Heart right ventricle (tissue), 16 donors: Measurements from ENCODE around the gene GDPD5. TPM values are rescaled to one million over a fixed set of nuclear protein-coding genes. Genes with fewer than 3 reads are reported as not detected.

Source experiments
- ATAC-seq, 8 donors: fragments of 200-7000 bp; cut with Tn5 transposase; one replicate each; pipeline ENCODE4 v1.9.1; 2020; ENCODE audit warnings: mild to moderate bottlenecking in 8 of 8, moderate library complexity in 8 of 8, moderate number of reproducible peaks in 1 of 8
- DNase-seq, 2 donors: peaks; one replicate each; pipeline ENCODE4 v3.0.0-alpha.2; 2020
- H3K27ac ChIP-seq, 10 donors: fragments of 200-600 bp; sonication (generic) in 2 of 10; one replicate each; pipeline versions ENCODE4 v1.5.0 to v1.8.0; 2020 to 2022; ENCODE audit warnings: mild to moderate bottlenecking in 3 of 10
- H3K27me3 ChIP-seq, 7 donors: fragments of 200-600 bp; one replicate each; pipeline ENCODE4 v1.8.0; 2021 to 2022; ENCODE audit warnings: mild to moderate bottlenecking in 2 of 7
- H3K36me3 ChIP-seq, 9 donors: fragments of 200-600 bp; sonication (generic) in 1 of 9; one replicate each; pipeline versions ENCODE4 v1.5.0 to v1.8.0; 2020 to 2022; ENCODE audit warnings: mild to moderate bottlenecking in 2 of 9
- H3K4me1 ChIP-seq, 9 donors: fragments of 200-600 bp; sonication (generic) in 1 of 9; one replicate each; pipeline versions ENCODE4 v1.5.0 to v1.8.0; 2020 to 2022; ENCODE audit warnings: mild to moderate bottlenecking in 4 of 9
- H3K4me3 ChIP-seq, 10 donors: fragments of 200-600 bp; sonication (generic) in 2 of 10; one replicate each; pipeline versions ENCODE4 v1.5.0 to v1.8.0; 2020 to 2022; ENCODE audit warnings: mild to moderate bottlenecking in 7 of 10, moderate library complexity in 2 of 10
- H3K9me3 ChIP-seq, 11 donors: fragments of 200-600 bp in 10 of 11; sonication (generic) in 2 of 11; one replicate each; pipeline versions ENCODE4 v1.5.0 to v1.8.0; 2013 to 2022; ENCODE audit warnings: mild to moderate bottlenecking in 2 of 11, control low read depth in 1 of 11, moderate library complexity in 1 of 11
- CTCF ChIP-seq, 9 donors: fragments of 200-600 bp; sonication (generic) in 2 of 9; IDR thresholded peaks; one replicate each; pipeline versions ENCODE4 v1.5.0 to v1.8.0; 2021 to 2022; ENCODE audit warnings: antibody characterized with exemption in 9 of 9, mild to moderate bottlenecking in 5 of 9, moderate library complexity in 1 of 9
- WGBS, 2 donors: extraction: QIAGEN DNeasy Blood & Tissue Kit; methylation state at CpG; one replicate each; pipeline ENCODE4 v1.1.7; 2013; ENCODE audit warnings: inconsistent platforms in 1 of 2; 5-methylcytosine and 5-hydroxymethylcytosine counted together
- intact Hi-C, 10 donors: fragments of 100-400 bp; cut with DNase I; formaldehyde crosslinking; loops; one replicate each; pipeline versions ENCODE4 v1.11.1 to v1.14.2; 2022
- polyA plus RNA-seq, 2 donors: library from polyadenylated mRNA; stranded (reverse); fragments of 200-250 nt; gene quantifications; one replicate each; pipeline ENCODE4 v1.2.3, GENCODE V29; 2013
- total RNA-seq, 10 donors: library from RNA; stranded (reverse); fragmentation: NEBNext Ultra II Directional in 3 of 10; extraction: Animal tissue kit (Norgen Biotek cat#: 25700) in 3 of 10; gene quantifications; one replicate each; pipeline versions ENCODE4 v1.2.1 to v1.2.4, GENCODE V29; 2021 to 2023
- donor health status: Arrhythmogenic right ventricular cardiomyopathy.
- donor health status: ischemic (EF 13 %, LVEDD 7.1; RV severe dilation, severe dysfunction).
- donor health status: healthy with polysubstance abuse.
- donor health status: DM: no; HTN: yes; CAD: no.
- donor health status: DM: no; HTN: no; CAD: no.
- donor health status: ischemic (EF 25% LVEDD 6.9; RV normal size, moderate dysfunction).
- donor health status: ischemic (EF 25% LVEDD 5.7; RV mildly dilated, moderate dysfunction).
- donor health status: healthy.
- donor health status: DM: yes; HTN: yes; CAD: no.
- donor health status: Ischemic cardiomyopathy.
- donor health status: ischemic (EF 35%, LVEDD 5.7; RV mildly dilated, moderate dysfunction).
- donor health status: nonischemic (EF 11% LVEDD 7.7; RV severe dilation, severe dysfunction).
- donor health status: DM: yes; HTN: yes; CAD: no.
- donor health status: PGD.
- donor health status: ischemic (EF 29% LVEDD 5.4; RV normal size, mild dysfunction).
- donor health status: nonischemic (EF 23%, LVEDD 6.1; RV moderate dilation, normal function).

The GDPD5 gene
- total and polyA plus RNA-seq, 12 donors, result 3.3 to 10.3 (median 4.1) TPM

- no peak overlapping the region for H3K27ac ChIP-seq
- no peaks in the 10 kb centered on the region for H3K27me3 ChIP-seq
- ATAC-seq (no peak), DNase-seq (no peak)
- peaks cover 0 to 20% (median 13%) of the 10 kb centered on the region in 9 donors for H3K4me1 ChIP-seq
- no peak overlapping the region for H3K4me3 ChIP-seq
- H3K36me3 ChIP-seq, result no peaks in the 10 kb centered on the region
- no peaks in the 10 kb centered on the region for H3K9me3 ChIP-seq
- no peak for TF ChIP-seq CTCF (IDR thresholded peaks at IDR 0.05)
- intact Hi-C loops, result loop anchor here in 5 of 10 donors (10.0 kb wide), 2 partner anchors 254 to 264 kb away; no protein-coding TSS in a partner anchor
- 71 to 73% methylated on average over 11 of the region's 11 CpGs for WGBS, 2 donors
Observed at GRCh38 chr11:75538150-75538942, 12.6 kb upstream of the GDPD5 start.

- Histone ChIP-seq H3K4me3 (no peak overlapping the region), H3K27ac (no peak overlapping the region), H3K36me3 (no peaks in the 10 kb centered on the region), H3K9me3 (no peaks in the 10 kb centered on the region), H3K27me3 (no peaks in the 10 kb centered on the region), H3K4me1 (peaks cover 0 to 20% (median 13%) of the 10 kb centered on the region in 9 donors)
- intact Hi-C loops, result loop anchor here in 5 of 10 donors (10.0 kb wide), 2 partner anchors 253 to 263 kb away; no protein-coding TSS in a partner anchor
- ATAC-seq (no peak), DNase-seq (no peak)
- TF ChIP-seq CTCF (IDR thresholded peaks at IDR 0.05), result no peak
- WGBS, 2 donors, result 87 to 93% methylated on average over 5 of the region's 5 CpGs
Observed at GRCh38 chr11:75537740-75538139, 12.0 kb upstream of the GDPD5 start.

GRCh38 chr11:75536786-75537641 lies 11.3 kb upstream of the GDPD5 start:
- DNase-seq (no peak), ATAC-seq (no peak)
- Histone ChIP-seq H3K4me3 (no peak overlapping the region), H3K36me3 (no peaks in the 10 kb centered on the region), H3K9me3 (no peaks in the 10 kb centered on the region), H3K27me3 (no peaks in the 10 kb centered on the region), H3K27ac (no peak overlapping the region), H3K4me1 (peaks cover 0 to 25% (median 13%) of the 10 kb centered on the region in 9 donors)
- 79% methylated on average over 13 of the region's 13 CpGs for WGBS, 2 donors
- TF ChIP-seq CTCF (IDR thresholded peaks at IDR 0.05), result no peak
- intact Hi-C loops, result loop anchor here in 5 of 10 donors (10.0 kb wide), 2 partner anchors 252 to 262 kb away; no protein-coding TSS in a partner anchor

- WGBS, 2 donors, result 29 to 51% methylated on average over 1 of the region's 1 CpG
- H3K27me3 ChIP-seq, result no peaks in the 10 kb centered on the region
- peaks cover 0 to 25% (median 13%) of the 10 kb centered on the region in 9 donors for H3K4me1 ChIP-seq
- DNase-seq (no peak), ATAC-seq (peak in 6 of 8 donors; percentile 19 to 62 (median 38))
- H3K9me3 ChIP-seq, result no peaks in the 10 kb centered on the region
- H3K27ac ChIP-seq, result peak overlapping the region in 2 of 10 donors; percentile 9 to 35
- intact Hi-C loops, result loop anchor here in 5 of 10 donors (10.0 kb wide), 2 partner anchors 250 to 260 kb away; no protein-coding TSS in a partner anchor
- no peaks in the 10 kb centered on the region for H3K36me3 ChIP-seq
- no peak overlapping the region for H3K4me3 ChIP-seq
- no peak for TF ChIP-seq CTCF (IDR thresholded peaks at IDR 0.05)
Observed at GRCh38 chr11:75535071-75535470, 9.3 kb upstream of the GDPD5 start.
